AG10803 (cell line): ENCODE results near the gene ANP32D.
"Not testable (repeated sequence)": the region's sequence is repeated elsewhere in the genome, so short reads cannot be mapped to it uniquely, and the experiment has no call there.

Source experiments
- DNase-seq: peaks from one replicate; pipeline ENCODE4 v3.0.0; 2010; ENCODE audit warnings: low read depth
- H3K4me3 ChIP-seq: 2 replicates; pipeline ENCODE4 v1.5.1; 2011; ENCODE audit warnings: mild to moderate bottlenecking, low read length, control low read depth
- TF ChIP-seq, protein P1 (sequence below): conservative IDR thresholded peaks from 2 replicates; pipeline ENCODE4 v1.5.1; 2011; ENCODE audit warnings: mild to moderate bottlenecking, low read length, control low read depth, inconsistent platforms

The ANP32D gene

DNA sequence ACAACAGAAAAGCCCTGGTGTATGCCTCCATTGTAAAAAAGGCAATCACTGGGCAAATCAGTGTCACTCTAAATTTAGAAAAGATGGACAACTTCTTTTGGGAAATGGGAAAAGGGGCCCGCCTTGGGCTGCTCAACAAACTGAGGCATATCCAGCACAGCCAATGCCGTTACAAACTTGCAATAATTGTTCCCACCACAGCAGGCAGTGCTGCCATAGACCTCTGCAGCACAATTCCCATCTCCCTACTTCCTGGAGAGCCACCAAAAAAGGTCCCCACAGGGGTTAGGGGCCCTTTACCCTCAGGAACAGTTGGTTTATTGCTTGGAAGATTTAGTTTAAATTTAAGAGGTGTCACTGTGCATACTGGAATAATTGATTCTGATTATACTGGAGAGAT lies 36.6 kb downstream of the ANP32D start:
- no peak overlapping the region for H3K4me3 ChIP-seq
- TF ChIP-seq, protein P1, sequence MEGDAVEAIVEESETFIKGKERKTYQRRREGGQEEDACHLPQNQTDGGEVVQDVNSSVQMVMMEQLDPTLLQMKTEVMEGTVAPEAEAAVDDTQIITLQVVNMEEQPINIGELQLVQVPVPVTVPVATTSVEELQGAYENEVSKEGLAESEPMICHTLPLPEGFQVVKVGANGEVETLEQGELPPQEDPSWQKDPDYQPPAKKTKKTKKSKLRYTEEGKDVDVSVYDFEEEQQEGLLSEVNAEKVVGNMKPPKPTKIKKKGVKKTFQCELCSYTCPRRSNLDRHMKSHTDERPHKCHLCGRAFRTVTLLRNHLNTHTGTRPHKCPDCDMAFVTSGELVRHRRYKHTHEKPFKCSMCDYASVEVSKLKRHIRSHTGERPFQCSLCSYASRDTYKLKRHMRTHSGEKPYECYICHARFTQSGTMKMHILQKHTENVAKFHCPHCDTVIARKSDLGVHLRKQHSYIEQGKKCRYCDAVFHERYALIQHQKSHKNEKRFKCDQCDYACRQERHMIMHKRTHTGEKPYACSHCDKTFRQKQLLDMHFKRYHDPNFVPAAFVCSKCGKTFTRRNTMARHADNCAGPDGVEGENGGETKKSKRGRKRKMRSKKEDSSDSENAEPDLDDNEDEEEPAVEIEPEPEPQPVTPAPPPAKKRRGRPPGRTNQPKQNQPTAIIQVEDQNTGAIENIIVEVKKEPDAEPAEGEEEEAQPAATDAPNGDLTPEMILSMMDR = no peak
- no peak for DNase-seq

DNA sequence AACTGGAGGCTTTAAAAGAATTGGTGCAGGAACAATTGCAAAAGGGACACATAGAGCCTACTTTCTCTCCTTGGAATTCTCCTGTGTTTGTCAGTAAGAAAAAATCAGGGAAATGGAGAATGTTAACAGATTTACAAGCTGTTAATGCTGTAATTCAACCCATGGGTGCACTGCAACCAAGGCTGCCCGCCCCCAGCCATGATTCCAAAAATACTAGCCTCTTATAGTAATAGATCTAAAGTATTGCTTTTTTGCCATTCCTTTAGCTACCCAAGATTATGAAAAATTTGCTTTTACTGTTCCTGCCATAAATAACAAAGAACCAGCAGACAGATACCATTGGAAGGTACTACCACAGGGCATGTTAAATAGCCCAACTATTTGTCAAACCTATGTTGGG lies 37.8 kb downstream of the ANP32D start:
- no peak overlapping the region for H3K4me3 ChIP-seq
- TF ChIP-seq, protein P1 = no peak

DNA sequence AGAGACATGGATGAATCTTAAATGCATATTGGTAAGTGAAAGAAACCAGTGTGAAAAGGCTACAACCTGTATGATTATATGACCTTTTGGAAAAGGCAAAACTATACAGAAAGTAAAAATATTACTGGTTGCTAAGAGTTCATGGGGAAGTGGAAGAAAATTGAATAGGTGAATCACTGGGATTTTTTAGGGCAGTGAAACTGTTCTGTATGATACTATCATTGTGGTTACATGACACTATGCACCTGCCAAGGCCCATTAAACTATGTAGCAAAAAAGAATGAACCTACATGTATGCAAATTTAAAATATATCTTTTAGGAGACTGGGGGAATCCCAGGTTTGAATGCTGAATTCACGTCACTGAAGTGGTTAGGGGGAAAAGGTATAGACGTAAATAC lies 40.5 kb downstream of the ANP32D start:
- DNase-seq = no peak
- TF ChIP-seq, protein P1 = no peak
- no peak overlapping the region for H3K4me3 ChIP-seq

More for the DNA sequence above, 37.8 kb downstream of the ANP32D start:
- no peak for DNase-seq

DNA sequence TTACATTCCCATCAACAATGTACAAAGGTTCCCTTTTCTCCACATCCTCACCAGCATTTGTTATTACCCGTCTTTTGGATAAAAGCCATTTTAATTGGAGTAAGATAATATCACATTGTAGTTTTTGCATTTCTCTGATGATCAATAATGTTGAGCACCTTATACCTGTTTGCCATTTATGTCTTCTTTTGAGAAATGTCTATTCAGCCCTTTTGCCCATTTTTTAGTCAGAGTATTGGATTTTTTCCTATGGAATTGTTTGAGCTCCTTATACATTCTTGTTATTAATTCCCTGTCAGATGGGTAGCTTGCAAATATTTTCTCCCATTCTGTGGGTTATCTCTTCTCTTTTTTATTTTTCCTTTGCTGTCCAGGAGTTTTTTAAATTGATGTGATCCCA lies 42.4 kb downstream of the ANP32D start:
- TF ChIP-seq, protein P1 = no peak
- DNase-seq = no peak
- no peak overlapping the region for H3K4me3 ChIP-seq

DNA sequence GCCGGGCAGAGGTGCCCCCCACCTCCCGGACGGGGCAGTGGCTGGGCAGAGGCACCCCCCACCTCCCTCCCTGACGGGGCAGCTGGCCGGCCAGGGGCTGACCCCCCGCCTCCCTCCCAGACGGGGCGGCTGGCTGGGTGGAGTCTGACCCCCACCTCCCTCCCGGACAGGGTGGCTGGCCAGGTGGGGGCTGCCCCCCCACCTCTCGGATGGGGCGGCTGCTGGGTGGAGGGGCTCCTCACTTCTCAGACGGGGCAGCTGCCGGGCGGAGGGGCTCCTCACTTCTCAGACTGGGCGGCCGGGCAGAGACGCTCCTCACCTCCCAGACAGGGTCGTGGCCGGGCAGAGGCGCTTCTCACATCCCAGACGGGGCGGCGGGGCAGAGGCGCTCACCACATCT lies 48.0 kb downstream of the ANP32D start:
- not testable (repeated sequence) for H3K4me3 ChIP-seq, DNase-seq
